ENCODE measurements around the gene BOK. TPM values are rescaled to one million over a fixed set of nuclear protein-coding genes. Genes with fewer than 3 reads are reported as not detected.
"Not testable (repeated sequence)": the region's sequence is repeated elsewhere in the genome, so short reads cannot be mapped to it uniquely, and the experiment has no call there.

Gene BOK
- total RNA-seq, 1 donor from 2014 or later: 35.4 TPM

DNA sequence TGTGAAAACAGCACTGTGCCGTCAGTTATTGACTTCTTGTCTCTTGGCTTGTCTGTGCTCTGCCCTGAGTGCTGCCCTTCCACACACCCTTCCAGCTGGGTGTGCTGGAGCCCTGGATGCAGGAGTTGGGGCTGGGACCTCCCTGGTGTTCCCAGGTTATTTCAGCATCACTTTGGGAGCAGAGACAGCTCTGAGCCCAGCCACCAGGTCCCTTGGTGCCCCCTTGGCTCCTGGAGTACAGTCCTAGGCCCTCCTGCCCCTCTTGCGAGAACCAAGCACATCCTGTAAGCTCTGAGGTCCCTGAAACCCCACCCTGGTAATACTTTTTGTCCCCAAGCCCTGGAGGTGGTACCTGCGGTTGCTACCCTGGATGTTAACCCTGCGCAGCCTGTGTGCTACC is 24.3 kb downstream of the BOK start:
- H3K9me3 ChIP-seq: peaks cover 11 to 20% of the 10 kb centered on the region in 2 donors
- H3K4me3 ChIP-seq: no peak overlapping the region
- peaks cover 34 to 48% of the 10 kb centered on the region in 2 donors for H3K36me3 ChIP-seq
- intact Hi-C loops (cut with DNase I): no loop called here
- no peaks in the 10 kb centered on the region for H3K4me1 ChIP-seq
- TF ChIP-seq, protein P1, sequence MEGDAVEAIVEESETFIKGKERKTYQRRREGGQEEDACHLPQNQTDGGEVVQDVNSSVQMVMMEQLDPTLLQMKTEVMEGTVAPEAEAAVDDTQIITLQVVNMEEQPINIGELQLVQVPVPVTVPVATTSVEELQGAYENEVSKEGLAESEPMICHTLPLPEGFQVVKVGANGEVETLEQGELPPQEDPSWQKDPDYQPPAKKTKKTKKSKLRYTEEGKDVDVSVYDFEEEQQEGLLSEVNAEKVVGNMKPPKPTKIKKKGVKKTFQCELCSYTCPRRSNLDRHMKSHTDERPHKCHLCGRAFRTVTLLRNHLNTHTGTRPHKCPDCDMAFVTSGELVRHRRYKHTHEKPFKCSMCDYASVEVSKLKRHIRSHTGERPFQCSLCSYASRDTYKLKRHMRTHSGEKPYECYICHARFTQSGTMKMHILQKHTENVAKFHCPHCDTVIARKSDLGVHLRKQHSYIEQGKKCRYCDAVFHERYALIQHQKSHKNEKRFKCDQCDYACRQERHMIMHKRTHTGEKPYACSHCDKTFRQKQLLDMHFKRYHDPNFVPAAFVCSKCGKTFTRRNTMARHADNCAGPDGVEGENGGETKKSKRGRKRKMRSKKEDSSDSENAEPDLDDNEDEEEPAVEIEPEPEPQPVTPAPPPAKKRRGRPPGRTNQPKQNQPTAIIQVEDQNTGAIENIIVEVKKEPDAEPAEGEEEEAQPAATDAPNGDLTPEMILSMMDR (IDR thresholded peaks at IDR 0.05): no peak
- no peaks in the 10 kb centered on the region for H3K27me3 ChIP-seq
- H3K27ac ChIP-seq: no peak overlapping the region
- no peak for DNase-seq (ENCODE audit: low spot score in 2 of 2)

DNA sequence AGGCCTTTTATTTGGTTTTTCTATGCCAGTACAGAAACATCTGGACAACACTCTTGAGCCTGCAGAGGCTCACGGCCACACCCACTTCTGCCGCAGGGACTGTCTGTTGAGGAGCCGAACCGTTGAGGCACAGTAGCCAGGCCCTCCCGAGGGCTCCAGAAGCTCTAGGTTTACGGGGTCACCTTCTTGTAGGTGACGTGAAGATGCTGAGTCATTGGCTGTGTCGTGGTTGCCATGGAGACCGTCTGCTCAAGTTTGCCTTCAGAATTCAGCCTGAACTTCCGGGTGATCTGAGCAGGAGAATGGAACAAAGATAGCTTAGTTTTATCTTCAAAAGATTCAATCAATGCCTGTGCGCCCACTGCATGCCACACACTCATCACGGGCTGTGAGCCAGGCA is 25.9 kb downstream of the BOK start:
- H3K9me3 ChIP-seq: peaks cover 11 to 28% of the 10 kb centered on the region in 2 donors
- H3K27ac ChIP-seq: no peak overlapping the region
- intact Hi-C loops (cut with DNase I): no loop called here
- TF ChIP-seq, protein P1 (IDR thresholded peaks at IDR 0.05): no peak
- no peak overlapping the region for H3K4me3 ChIP-seq
- no peak for DNase-seq (ENCODE audit: low spot score in 2 of 2)
- peaks cover 34 to 59% of the 10 kb centered on the region in 2 donors for H3K36me3 ChIP-seq
- H3K27me3 ChIP-seq: no peaks in the 10 kb centered on the region
- no peaks in the 10 kb centered on the region for H3K4me1 ChIP-seq

DNA sequence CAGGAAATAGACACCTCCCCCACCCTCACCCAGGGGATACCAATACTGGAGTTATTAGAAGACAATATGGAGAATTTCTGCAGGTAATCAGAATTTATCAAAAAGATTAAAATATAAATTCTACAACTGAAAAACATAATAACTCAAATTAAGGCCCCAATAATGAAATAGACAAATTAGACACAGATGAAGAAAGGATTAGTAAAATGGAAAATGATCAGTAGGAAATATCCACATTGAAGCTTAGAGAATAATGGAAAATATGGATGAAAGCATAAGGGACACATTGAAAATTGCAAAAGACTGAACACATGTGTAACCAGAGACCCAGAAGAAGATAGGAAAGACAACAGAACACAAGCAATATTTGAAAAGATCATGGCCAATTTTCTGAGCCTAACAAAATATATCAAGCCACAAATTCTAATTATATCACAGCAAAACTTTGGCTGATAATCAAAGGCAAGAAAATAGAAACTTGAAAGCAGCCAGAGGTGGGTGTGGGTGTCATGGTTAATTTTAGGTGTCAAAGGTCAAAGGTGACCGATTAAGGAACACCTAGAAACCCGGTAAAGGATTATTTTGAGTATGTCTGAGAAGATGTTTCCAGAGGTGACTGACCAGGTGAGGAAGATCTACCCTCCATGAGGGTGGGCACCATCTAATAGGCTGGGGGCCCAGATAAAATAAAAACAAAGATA is 28.2 kb downstream of the BOK start:
- H3K4me1 ChIP-seq: no peaks in the 10 kb centered on the region
- H3K36me3 ChIP-seq: peaks cover 30 to 59% of the 10 kb centered on the region in 2 donors
- H3K27me3 ChIP-seq: no peaks in the 10 kb centered on the region
- intact Hi-C loops (cut with DNase I): no loop called here
- no peak overlapping the region for H3K4me3 ChIP-seq
- TF ChIP-seq, protein P1 (IDR thresholded peaks at IDR 0.05): no peak
- DNase-seq (ENCODE audit: low spot score in 2 of 2): no peak
- no peak overlapping the region for H3K27ac ChIP-seq
- H3K9me3 ChIP-seq: peaks cover 11 to 28% of the 10 kb centered on the region in 2 donors

DNA sequence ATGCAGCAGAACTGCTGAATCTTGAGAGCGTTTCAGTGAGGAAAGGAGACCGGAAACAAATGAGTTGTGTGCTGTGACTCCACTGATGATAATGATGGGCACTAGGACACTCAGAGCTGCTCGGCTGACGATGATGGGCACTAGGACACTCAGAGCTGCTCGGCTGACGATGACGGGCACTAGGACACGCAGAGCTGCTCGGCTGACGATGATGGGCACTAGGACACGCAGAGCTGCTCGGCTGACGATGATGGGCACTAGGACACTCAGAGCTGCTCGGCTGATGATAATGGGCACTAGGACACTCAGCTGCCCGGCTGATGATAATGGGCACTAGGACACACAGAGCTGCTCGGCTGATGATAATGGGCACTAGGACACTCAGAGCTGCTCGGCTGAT is 31.3 kb downstream of the BOK start:
- DNase-seq (ENCODE audit: low spot score in 2 of 2); H3K27me3 ChIP-seq; H3K27ac ChIP-seq; intact Hi-C loops (cut with DNase I); H3K4me3 ChIP-seq; H3K4me1 ChIP-seq: not testable (repeated sequence)
- H3K9me3 ChIP-seq: peaks cover 11 to 28% of the 10 kb centered on the region in 2 donors
- H3K36me3 ChIP-seq: peaks cover 11 to 52% of the 10 kb centered on the region in 2 donors

DNA sequence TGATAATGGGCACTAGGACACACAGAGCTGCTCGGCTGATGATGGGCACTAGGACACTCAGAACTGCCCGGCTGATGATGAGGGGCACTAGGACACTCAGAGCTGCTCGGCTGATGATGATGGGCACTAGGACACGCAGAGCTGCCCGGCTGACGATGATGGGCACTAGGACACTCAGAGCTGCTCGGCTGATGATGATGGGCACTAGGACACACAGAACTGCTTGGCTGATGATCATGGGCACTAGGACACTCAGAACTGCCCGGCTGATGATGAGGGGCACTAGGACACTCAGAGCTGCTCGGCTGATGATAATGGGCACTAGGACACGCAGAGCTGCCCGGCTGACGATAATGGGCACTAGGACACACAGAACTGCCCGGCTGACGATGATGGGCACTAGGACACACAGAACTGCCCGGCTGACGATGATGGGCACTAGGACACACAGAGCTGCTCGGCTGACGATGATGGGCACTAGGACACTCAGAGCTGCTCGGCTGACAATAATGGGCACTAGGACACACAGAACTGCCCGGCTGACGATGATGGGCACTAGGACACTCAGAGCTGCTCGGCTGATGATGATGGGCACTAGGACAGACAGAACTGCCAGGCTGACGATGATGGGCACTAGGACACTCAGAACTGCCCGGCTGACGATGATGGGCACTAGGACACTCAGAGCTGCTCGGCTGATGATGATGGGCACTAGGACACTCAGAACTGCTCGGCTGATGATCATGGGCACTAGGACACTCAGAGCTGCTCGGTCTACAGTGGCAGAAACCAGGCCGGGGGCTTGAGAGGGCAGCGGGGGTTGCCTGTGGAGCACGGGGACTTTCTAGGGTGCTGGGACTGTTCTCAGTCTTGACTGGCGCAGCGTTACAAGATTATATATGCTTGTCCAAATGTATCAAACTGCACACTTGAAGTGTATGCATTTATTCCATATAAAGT is 32.2 kb downstream of the BOK start:
- H3K4me1 ChIP-seq; intact Hi-C loops (cut with DNase I); H3K27me3 ChIP-seq; DNase-seq (ENCODE audit: low spot score in 2 of 2); H3K27ac ChIP-seq; H3K4me3 ChIP-seq: not testable (repeated sequence)
- H3K36me3 ChIP-seq: peaks cover 19 to 53% of the 10 kb centered on the region in 2 donors
- peaks cover 11 to 28% of the 10 kb centered on the region in 2 donors for H3K9me3 ChIP-seq

DNA sequence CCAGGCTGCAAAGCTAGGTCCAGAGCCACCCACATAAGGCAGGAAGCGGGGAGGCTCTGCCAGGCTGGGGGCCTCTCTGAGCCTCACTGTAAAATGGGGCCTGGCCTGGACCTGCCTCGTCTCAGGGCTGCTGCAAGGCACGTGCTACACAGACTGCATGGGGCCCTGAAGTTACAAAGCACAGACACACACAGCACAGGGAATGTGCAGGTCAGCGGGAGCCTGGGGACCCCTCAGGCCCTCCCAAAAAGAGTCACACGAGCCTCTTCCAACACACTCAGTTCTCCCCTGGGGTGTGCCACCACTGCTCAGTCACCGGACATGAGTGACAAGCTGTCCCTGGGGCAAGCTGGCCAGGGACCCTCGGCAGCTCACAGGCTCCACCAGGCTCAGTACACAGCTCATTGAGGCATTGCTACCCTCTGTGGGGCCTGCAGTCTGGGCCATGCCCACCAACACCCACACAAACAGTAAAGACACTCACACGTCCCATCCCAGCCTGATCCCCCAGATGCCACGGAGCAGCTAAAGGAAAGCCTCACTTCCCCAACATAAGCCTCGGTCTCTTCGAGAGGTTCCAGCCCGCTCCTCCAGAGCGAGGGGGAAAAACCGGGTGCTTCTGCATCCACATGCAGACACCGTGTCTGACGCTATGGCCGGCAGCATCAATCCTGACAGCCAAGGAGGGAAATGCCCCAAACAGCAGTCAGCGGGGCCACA is 33.7 kb downstream of the BOK start:
- no peaks in the 10 kb centered on the region for H3K27me3 ChIP-seq
- no peak for DNase-seq (ENCODE audit: low spot score in 2 of 2)
- H3K9me3 ChIP-seq: peaks cover 5 to 14% of the 10 kb centered on the region in 2 donors
- TF ChIP-seq, protein P1 (IDR thresholded peaks at IDR 0.05): no peak
- peaks cover 14 to 45% of the 10 kb centered on the region in 2 donors for H3K36me3 ChIP-seq
- H3K4me3 ChIP-seq: no peak overlapping the region
- intact Hi-C loops (cut with DNase I): no loop called here
- no peaks in the 10 kb centered on the region for H3K4me1 ChIP-seq
- no peak overlapping the region for H3K27ac ChIP-seq
